ENCODE results near the gene TIE1. TPM values are rescaled to one million over a fixed set of nuclear protein-coding genes. Genes with fewer than 3 reads are reported as not detected.

Gene TIE1
- total RNA-seq, 1 donor from 2014 or later: 0.21 TPM

- Histone ChIP-seq H3K4me3 (no peak overlapping the region), H2AFZ (replicated peaks) (no peak overlapping the region), H3K27me3 (no peaks in the 10 kb centered on the region), H3K9me3 (ENCODE audit: low read depth) (no peaks in the 10 kb centered on the region), H3K36me3 (no peaks in the 10 kb centered on the region), H3K27ac (no peak overlapping the region), H3K4me2 (no peak overlapping the region), H4K20me1 (ENCODE audit: low read depth) (no peaks in the 10 kb centered on the region), H3K79me2 (ENCODE audit: low read depth) (no peaks in the 10 kb centered on the region), H3F3A (ENCODE audit: low read depth) (no peaks in the 10 kb centered on the region), H3K9ac (no peak overlapping the region), H3K4me1 (no peaks in the 10 kb centered on the region)
- no peak for DNase-seq (ENCODE audit: low spot score)
- Mint-ChIP-seq H3K9me3 (no peaks in the 10 kb centered on the region), H3K4me1 (no peaks in the 10 kb centered on the region), H3K36me3 (no peaks in the 10 kb centered on the region), H3K4me3 (no peak overlapping the region), H3K27me3 (ENCODE audit: insufficient read depth, low read depth) (peaks cover 3% of the 10 kb centered on the region), H3K27ac (no peak overlapping the region)
- TF ChIP-seq EZH2phosphoT487 (IDR thresholded peaks at IDR 0.05): no peak
- TF ChIP-seq CTCF (IDR thresholded peaks at IDR 0.05): peak; percentile 18
- no peak for TF ChIP-seq EZH2 (IDR thresholded peaks at IDR 0.05)
These were observed 16.1 kb downstream of the TIE1 start for GRCh38 chr1:43316738-43317520.

- H3K27me3 ChIP-seq: no peaks in the 10 kb centered on the region
- TF ChIP-seq EZH2phosphoT487 (IDR thresholded peaks at IDR 0.05): no peak
- no peak for TF ChIP-seq EZH2 (IDR thresholded peaks at IDR 0.05)
- no peak for TF ChIP-seq CTCF (IDR thresholded peaks at IDR 0.05)
- Mint-ChIP-seq H3K9me3 (no peaks in the 10 kb centered on the region), H3K27ac (peak overlapping the region; percentile 57), H3K36me3 (no peaks in the 10 kb centered on the region), H3K4me1 (no peaks in the 10 kb centered on the region), H3K27me3 (ENCODE audit: insufficient read depth, low read depth) (peaks cover 3% of the 10 kb centered on the region), H3K4me3 (peak overlapping the region; percentile 46)
- no peaks in the 10 kb centered on the region for H3F3A ChIP-seq (ENCODE audit: low read depth)
- no peak overlapping the region for H3K4me2 ChIP-seq
- H3K4me3 ChIP-seq: no peak overlapping the region
- no peaks in the 10 kb centered on the region for H3K4me1 ChIP-seq
- H3K9me3 ChIP-seq (ENCODE audit: low read depth): no peaks in the 10 kb centered on the region
- H3K79me2 ChIP-seq (ENCODE audit: low read depth): no peaks in the 10 kb centered on the region
- no peaks in the 10 kb centered on the region for H4K20me1 ChIP-seq (ENCODE audit: low read depth)
- H3K9ac ChIP-seq: no peak overlapping the region
- H3K27ac ChIP-seq: no peak overlapping the region
- DNase-seq (ENCODE audit: low spot score): no peak
- H2AFZ ChIP-seq (replicated peaks): no peak overlapping the region
- H3K36me3 ChIP-seq: no peaks in the 10 kb centered on the region
These were observed 17.2 kb downstream of the TIE1 start for GRCh38 chr1:43317817-43318471.

GRCh38 chr1:43318831-43319230 lies 18.0 kb downstream of the TIE1 start:
- H3K9ac ChIP-seq: no peak overlapping the region
- no peaks in the 10 kb centered on the region for H3K4me1 ChIP-seq
- H3K36me3 ChIP-seq: no peaks in the 10 kb centered on the region
- Mint-ChIP-seq H3K4me3 (no peak overlapping the region), H3K36me3 (no peaks in the 10 kb centered on the region), H3K27ac (no peak overlapping the region), H3K9me3 (no peaks in the 10 kb centered on the region), H3K27me3 (ENCODE audit: insufficient read depth, low read depth) (peaks cover 3% of the 10 kb centered on the region), H3K4me1 (no peaks in the 10 kb centered on the region)
- H3K4me3 ChIP-seq: no peak overlapping the region
- no peak overlapping the region for H3K27ac ChIP-seq
- no peaks in the 10 kb centered on the region for H4K20me1 ChIP-seq (ENCODE audit: low read depth)
- no peaks in the 10 kb centered on the region for H3K9me3 ChIP-seq (ENCODE audit: low read depth)
- no peaks in the 10 kb centered on the region for H3K27me3 ChIP-seq
- H3K4me2 ChIP-seq: no peak overlapping the region
- no peaks in the 10 kb centered on the region for H3K79me2 ChIP-seq (ENCODE audit: low read depth)
- no peak for DNase-seq (ENCODE audit: low spot score)
- TF ChIP-seq EZH2 (IDR thresholded peaks at IDR 0.05) (no peak), EZH2phosphoT487 (IDR thresholded peaks at IDR 0.05) (no peak), CTCF (IDR thresholded peaks at IDR 0.05) (no peak)
- no peaks in the 10 kb centered on the region for H3F3A ChIP-seq (ENCODE audit: low read depth)
- H2AFZ ChIP-seq (replicated peaks): no peak overlapping the region

Measured in neural progenitor cell (in vitro differentiated cells).